Adrenal gland (tissue), 5 donors: ENCODE results near the gene SMURF1.

ENCODE experiments used
- POLR2A ChIP-seq, 2 donors: fragments of 450-650 bp; IDR thresholded peaks; one replicate each; pipeline ENCODE4 v1.6.1; 2017; ENCODE audit warnings: antibody characterized with exemption in 2 of 2, mild to moderate bottlenecking in 2 of 2, moderate library complexity in 1 of 2
- TF ChIP-seq, protein P1 (sequence below), 6 experiments: fragments of 450-650 bp in 4 of 6; fragments of 200-600 bp in 2 of 6; sonication (generic) in 1 of 6; IDR thresholded peaks; 1 replicate in 5 of 6; 2 replicates in 1 of 6; pipeline versions ENCODE4 v1.5.1 to v1.8.0; 2016 to 2021; ENCODE audit warnings: antibody characterized with exemption in 6 of 6, mild to moderate bottlenecking in 2 of 6, moderate library complexity in 1 of 6
- donor health status: DM: no; HTN: no; CAD: no.

DNA sequence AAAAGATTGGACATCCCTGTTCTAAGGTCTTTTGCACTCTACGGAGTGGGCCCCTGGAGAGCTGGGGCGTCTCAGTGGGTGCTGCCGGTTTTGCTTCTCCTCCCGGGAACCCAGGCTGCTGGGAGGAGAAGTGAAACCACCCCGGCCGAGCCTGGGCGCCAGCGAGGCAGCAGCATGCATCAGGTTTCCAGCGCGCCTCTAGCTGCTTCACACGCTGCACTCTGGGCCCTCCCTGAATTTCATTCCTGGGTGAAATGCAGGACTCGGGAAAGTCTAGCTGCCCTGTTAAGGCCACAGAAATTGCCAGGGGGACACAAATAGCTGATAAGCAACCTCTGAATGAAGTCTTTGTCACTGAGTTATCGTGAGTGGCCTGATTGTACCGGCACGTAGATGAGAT lies 138.1 kb downstream of the SMURF1 start:
- no peak for TF ChIP-seq POLR2A (IDR thresholded peaks at IDR 0.05)
- TF ChIP-seq, protein P1, sequence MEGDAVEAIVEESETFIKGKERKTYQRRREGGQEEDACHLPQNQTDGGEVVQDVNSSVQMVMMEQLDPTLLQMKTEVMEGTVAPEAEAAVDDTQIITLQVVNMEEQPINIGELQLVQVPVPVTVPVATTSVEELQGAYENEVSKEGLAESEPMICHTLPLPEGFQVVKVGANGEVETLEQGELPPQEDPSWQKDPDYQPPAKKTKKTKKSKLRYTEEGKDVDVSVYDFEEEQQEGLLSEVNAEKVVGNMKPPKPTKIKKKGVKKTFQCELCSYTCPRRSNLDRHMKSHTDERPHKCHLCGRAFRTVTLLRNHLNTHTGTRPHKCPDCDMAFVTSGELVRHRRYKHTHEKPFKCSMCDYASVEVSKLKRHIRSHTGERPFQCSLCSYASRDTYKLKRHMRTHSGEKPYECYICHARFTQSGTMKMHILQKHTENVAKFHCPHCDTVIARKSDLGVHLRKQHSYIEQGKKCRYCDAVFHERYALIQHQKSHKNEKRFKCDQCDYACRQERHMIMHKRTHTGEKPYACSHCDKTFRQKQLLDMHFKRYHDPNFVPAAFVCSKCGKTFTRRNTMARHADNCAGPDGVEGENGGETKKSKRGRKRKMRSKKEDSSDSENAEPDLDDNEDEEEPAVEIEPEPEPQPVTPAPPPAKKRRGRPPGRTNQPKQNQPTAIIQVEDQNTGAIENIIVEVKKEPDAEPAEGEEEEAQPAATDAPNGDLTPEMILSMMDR (IDR thresholded peaks at IDR 0.05), result no peak
